Stimulated activated CD4-positive, alpha-beta T cell treated with anti-CD3 and anti-CD28 coated beads, TNF-alpha, amount 100 ng/mL, for 4 hours (primary cell): ENCODE data around the gene RNASE8.

Source experiments
- DNase-seq, 3 experiments: peaks; one replicate each; pipeline ENCODE4 v3.0.0-alpha.2; 2020; ENCODE audit warnings: low read depth in 3 of 3

The RNASE8 gene

GRCh38 chr14:21053184-21054122 lies 4.2 kb upstream of the RNASE8 start:
- DNase-seq, result no peak

- no peak for DNase-seq
Measured at GRCh38 chr14:21054123-21054767, 3.4 kb upstream of the RNASE8 start.

DNA sequence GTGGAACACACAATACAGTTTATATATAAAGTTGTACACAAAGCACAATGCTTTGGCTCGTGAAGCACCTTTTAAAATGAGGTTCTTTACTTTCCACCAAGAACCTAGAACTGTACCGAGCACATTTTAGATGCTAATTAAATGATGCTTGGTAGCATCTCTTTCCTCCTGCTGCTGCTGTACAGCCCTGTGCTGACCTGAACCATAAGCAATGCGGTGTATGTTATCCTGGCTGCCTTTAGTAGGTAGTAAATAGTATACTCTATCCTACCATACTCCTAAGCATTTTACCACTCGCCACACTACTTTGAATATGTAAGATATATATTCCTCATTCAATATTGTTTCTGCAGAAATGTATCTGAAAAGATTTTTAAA lies 2.9 kb upstream of the RNASE8 start:
- no peak for DNase-seq

GRCh38 chr14:21055432-21056117 lies 2.0 kb upstream of the RNASE8 start:
- DNase-seq, result no peak

DNA sequence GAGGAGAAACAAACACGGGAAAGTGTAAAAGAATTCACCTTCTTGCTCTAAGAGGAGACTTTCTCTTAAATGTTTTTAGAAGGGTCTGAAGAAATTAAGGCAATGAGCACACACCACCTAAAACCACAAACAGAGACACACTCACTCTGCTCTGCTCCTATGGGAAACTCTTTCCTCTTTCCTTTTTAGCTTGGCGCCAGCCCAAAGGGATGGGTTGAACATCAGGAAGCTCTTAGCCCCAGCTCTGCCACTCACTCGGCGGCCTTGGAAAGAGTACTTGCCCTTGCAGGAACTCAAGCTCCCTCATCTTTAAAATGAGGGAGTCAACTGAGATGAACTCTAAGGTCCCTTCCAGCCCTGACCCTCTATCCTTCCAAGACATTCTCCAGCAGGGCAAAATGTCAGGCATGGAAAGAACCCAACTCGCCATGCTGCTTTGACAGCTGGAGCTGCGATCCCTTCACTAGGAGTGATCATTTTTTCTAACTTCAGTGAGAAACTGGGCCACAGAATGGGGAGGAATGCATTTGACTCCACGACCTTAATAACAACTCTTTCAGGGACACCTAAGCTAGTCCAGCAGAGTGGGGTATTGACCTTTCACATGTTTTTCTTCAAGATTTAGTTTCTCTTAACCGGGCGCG lies 980 bp upstream of the RNASE8 start:
- DNase-seq, result no peak

- DNase-seq, result no peak
Measured at GRCh38 chr14:21058903-21059302, 1.3 kb downstream of the RNASE8 start.

DNA sequence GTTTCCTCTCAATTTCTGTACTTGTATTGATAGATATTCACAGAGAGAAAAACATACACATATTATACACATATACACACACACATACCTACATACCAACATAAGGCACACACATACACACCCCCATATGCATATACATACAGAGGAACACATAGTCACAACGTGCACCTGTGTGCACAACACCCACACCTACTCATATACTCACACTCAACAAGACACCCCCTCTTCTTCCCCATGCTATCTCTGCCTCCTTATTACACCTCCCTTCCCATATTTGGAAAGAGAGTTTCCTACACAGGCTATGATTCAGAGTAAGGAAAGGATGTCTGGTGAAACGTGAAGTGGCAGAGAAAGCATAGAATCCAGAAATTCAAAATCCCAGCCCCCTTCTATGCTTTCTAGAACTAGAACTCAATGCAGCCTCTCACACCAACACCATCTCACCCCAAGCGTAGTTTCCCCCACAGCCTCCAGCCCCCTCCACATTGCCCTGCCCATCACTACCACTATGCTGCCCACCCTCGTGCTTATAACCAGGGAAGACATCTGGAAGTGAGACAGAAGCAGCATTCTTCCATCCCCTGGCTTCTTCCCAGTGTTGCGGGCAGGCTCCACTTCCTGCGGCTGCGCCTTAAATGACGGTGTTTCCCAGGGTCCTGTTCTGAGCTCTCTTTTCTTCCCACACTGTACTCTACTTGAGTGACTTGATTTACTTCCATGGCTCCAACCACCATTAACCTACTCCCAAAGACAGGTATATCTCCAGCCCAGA lies 2.4 kb downstream of the RNASE8 start:
- DNase-seq, result no peak

DNA sequence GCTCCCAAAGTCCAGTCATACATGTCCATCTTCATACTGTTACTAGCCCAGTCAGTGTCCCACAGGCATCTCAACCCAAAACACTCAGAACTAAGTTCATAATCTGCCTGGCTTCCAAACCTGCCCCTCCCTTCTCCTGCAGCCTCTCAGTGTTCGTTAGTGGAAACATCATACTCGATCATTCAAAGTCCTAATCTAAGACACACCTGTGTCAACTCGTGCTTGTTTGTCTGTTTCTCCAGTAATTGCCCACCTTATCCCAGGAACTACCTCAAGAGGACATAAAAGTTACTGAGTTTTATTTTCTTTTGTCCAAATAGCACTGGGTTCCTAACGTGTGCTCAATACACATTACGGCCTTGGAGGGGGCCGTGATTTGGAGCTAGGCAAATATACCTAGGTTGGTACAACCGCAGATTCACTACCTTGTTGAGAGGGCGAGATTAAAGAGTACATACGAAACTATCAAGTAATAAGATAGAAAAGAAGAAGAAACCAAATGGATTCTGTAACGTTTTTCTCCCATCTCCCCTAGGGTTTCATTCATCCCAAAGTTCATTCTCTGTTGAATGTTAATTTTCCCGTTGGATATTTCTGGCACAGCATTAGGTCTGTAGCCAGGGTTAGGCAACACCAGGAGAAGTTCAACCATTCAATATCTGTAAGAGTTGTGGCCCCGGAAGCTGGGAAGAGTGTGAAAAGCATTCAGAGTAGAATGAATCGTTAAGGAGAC lies 3.2 kb downstream of the RNASE8 start:
- DNase-seq, result no peak

- no peak for DNase-seq
Measured at GRCh38 chr14:21061347-21061668, 3.7 kb downstream of the RNASE8 start.

DNA sequence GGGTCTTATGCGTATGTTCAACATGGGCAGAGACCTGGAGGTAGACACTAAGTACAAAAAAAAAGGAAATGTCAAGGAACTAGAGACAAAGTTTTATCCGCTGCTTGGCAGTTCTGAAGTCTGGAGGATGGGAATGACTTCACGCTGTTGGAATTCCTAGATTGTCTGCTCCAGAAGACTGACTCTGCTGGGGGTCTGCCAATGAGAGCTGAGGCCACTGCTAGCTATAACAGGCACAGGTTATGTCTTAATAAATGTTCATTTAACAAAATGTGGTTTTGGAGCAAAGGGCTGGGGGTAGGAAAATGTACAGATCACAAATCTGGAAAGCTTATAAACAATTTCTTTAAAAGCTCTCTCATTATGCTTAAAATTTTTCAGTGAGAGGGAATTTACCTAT lies 5.9 kb downstream of the RNASE8 start:
- DNase-seq, result no peak

DNA sequence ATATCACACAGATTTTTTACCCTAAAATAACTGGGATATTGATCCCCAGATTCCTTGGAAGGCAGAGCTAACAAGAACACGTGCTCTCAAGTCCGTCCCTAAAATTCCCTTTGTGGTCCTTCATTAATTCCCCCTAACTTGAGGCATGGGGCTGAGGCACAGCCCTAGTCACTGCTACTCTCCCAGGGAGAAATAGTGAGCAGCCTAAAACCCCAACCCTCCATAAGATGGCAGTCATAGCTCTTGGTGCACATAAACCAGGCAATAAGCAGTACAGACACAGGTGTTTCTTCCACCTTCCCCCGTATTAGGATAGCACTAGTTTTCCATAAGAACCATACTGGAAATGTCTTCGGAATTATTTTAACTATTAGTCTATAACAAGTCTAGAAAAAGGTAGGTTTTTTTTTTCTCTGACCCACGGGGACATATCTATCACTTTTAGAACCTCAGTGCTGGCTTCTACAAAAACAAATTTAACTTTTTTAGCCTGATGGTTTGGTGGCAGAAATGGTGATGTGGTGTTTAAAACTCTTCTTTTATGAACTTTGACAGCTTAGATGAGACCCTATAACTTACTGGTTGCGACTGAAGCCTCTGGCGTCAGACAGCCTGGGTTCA lies 9.4 kb downstream of the RNASE8 start:
- DNase-seq, result no peak

GRCh38 chr14:21068521-21069387 lies 11.1 kb downstream of the RNASE8 start:
- DNase-seq, result peak in 1 of 3 experiments; percentile 23

DNA sequence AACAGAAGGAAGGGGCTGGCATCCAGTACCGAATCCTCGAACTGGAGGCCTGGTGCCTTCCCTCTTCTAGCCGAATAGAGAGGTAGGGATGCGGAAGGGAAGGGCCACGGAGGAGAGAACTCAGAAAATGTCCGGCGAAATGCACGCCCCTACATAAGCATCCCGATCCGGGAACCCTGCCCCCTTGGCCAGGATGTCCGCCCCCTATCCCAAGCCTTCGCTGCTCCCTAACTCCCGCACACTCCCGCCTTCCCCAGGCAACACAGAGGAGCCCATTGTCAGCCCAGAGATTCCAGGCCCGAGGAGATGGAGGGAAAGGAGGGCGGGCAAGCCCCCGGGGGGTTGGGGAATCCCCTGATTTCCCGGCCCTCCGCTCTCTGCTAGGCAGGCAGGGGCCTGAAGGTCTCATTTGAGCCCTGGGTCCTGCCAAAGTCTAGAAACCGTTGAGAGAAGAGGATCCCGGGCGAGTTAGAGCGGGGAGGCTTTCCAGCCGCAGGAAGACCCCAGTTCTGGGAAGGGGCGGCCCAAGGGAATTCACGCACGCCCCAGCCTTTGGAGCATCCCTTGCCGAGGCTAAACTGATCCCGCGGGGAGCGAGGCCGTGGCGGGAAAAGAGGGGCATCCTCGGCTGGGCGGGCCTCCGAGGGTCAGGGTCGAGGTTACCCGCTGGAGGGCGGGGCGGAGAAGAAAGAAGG lies 11.9 kb downstream of the RNASE8 start:
- no peak for DNase-seq

DNA sequence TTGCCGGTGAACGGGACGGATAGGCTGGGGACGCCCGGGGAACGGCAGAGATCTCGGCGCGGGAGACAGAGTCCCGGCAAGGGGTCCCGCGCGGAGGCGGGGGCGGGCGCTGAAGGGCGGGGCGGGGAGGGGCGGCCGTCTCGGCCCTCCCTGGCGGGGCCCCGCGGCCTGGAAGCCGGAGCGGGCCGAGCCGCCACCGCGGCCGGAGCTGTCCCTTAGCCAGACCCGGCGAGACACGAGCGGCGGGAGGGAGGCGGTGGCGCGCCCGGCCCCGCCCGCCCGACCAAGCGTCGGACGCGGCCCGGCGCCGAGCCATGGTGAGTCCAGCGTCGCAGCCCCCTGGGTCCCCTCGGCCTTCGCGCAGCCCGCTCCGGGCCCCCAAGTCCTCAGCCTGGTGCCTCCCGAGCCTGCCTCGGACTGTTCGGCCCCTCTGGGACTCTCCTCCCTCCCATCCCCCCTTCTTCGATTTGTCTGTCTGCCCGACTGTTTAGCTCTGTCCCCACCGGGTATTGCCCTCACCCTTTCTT lies 12.5 kb downstream of the RNASE8 start, which contains the start of gene ARHGEF40:
Gene ARHGEF40 (plus strand): TSS at position 222 of the 527 bp plus-strand sequence. CDS start 93 bp downstream, at position 315.
- DNase-seq, result no peak

DNA sequence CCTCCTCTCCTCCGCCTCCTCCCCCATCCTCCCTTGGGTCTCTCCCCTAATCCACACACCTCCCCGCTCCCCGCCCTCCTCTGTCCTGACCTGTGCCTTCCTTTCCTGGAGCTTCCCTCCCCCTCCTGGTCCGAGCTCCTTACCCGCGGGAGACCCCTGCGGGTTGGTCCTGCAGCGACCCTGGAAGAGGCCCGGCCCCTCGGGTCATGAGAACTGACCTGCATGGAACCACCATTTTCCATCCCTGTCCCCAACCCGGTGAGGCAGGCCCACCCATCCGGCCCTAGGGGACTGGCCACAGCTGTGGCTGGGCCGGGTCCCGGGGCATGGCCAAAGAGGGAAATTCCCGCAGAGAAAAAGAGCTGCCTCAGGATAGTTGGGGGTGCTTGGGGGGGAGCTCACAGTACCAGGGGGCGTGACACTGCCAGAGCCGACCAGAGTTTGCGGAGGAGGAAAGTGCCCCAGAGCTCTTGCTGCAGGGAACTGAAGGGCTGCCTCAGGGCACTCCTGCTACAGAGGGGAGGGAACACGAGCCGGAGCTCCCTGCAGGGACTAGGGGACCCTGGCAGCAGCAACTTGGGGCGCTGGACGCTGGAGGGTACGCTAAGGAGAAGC lies 13.1 kb downstream of the RNASE8 start:
- no peak for DNase-seq

DNA sequence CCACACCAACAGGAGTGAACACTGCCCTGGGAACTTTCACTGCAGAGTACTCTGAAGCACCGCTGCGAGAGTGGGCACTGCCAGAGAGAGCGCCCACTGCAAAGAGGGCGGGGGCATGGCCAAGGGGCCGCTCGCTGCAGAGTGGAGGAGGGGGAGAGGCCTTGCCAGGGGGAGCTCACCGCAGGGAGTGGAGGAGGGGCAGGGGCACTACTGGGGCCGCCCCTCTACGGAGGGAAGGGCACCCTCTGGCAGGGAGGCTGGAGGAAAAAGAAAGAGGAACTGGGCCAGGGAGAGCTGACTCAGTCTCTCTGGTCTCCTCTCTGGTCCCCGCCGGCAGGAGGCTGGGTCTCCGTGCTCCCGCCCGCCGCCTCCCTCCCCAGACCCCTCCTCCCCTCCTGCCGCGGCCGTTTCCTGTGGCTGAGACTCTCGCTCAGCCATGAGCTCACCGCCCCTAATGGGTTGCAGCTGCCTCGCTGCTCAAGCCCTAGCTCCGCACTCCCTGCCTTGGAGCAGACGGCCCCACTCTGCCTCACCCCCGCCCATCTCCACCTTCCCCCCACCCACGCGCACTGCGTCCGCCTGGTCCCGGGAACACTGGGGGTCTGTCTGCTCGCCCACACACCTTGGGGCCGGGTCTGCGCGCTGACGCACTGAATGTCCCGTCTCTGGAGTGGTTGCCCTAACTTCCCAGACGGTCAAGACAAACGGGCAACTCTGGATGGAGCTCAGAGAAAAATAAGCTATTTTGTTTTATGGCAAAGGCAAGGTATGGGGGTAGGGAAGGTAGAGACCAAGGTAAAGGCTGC lies 13.8 kb downstream of the RNASE8 start:
- DNase-seq, result no peak

DNA sequence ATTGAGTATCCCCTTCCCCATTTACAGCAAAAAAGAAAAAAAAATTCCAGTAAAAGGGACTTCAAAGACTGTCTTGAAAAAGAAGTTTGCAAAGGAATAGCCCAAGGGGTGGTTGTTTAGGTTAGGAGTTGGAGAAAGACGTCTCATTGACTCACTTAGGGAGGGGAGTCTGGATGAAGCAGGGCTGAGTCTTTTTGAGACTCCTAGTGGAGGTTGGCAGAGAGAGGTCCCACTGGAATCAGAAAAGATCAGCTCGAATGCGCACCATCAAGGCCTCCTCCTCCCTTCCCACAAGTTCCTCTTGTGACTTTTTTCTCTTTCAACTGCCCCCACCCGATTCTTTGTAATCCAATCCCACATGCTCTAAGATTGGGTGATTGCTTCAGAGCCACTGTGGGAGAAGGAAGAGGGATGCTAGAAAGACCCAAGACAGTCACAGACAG lies 14.4 kb downstream of the RNASE8 start:
- no peak for DNase-seq
